HG03108 (cell line): ENCODE results near the gene AFF1.
A peak's percentile ranks its signal among the peaks of the same experiment; 100 is the strongest.
"Not testable (repeated sequence)": the region's sequence is repeated elsewhere in the genome, so short reads cannot be mapped to it uniquely, and the experiment has no call there.

Source experiments
- ATAC-seq: cut with Tn5 transposase; IDR thresholded peaks from one replicate; pipeline ENCODE4 v1.9.1; 2021; ENCODE audit warnings: moderate library complexity; ENCODE audit not compliant: unreplicated experiment

AFF1 gene

DNA sequence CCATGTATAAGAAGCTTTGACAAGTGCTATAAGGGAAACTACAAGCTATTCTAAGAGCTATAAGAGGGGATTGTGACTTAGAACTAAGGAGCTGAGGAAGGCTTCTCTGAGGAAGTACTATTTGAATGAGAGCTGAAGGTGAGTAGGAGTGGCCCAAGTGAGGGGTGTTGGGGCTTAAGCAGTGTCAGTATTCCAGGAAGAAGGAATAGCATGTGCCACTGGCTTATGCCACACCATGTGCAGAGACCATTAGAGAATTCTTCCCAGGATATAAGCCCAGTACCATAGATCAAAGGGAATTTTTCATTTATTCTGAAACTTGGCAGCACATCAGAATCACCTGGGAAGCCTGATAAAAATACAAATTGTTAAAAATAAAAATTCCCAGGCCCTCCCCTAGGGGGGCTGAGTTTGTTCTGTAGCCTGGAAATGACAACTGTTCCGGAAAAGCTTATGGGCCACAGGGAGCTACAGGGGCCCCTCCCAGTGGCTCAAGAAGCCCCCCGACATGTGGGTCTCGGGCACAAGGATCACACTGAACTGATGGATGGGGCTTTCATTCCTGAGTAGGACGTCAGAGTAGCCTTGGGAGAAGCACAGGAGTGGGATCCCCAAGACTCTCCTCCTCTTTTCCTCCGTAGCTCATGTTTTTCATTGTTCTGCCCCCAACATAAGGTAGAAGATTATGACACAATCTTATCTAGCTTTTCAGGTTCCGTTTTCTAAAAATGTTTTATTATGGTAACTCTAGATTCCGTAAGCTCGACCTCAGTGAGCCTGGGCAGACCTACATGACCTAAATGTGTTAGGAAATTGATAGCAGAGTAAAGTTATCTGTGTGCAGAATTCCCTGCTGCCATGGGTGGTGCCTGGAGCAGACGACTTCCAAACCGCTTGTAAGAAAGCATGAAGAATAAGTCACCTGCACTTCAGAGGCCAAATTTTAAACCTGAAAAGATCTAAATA lies 119.3 kb downstream of the AFF1 start:
- ATAC-seq: no peak

DNA sequence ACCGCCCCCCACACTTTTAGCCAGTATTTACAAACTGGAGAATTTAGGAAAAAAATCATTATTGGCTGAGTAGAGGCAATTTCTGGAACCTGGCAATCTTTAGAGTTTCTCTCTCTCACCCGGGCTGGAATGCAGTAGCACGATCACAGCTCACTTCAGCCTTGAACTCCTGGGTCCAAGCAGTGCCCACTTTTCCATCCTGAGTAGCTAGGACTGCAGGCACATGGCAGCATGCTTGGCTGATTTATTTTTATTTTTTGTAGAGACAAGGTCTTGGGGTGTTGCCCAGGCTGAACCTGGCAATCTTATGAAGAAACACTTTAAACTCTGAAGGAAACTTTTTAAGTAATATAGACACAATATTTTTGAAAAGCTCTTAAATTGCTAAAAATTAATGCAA lies 120.1 kb downstream of the AFF1 start:
- no peak for ATAC-seq

- no peak for ATAC-seq
Observed at GRCh38 chr4:87055311-87055710, 120.5 kb downstream of the AFF1 start.

DNA sequence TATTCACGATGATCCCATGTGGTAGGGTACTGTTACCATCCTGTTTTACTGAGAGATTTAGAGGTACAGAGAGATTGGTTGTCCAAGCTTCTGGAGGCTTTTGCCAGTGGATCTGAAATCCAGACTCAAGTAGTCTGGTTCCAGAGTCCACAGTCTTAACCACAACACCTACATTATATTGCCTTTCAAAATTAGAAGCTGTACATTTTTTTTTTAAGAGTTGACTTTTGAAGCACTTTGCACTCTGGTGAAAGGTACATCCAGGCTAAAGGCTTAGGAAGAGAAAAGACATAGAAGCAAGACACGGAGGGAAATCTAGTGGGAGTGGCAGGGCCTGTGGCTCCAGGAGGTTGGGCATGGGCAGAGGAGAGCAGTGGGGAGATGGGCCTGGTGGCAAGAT lies 122.1 kb downstream of the AFF1 start:
- ATAC-seq: no peak

DNA sequence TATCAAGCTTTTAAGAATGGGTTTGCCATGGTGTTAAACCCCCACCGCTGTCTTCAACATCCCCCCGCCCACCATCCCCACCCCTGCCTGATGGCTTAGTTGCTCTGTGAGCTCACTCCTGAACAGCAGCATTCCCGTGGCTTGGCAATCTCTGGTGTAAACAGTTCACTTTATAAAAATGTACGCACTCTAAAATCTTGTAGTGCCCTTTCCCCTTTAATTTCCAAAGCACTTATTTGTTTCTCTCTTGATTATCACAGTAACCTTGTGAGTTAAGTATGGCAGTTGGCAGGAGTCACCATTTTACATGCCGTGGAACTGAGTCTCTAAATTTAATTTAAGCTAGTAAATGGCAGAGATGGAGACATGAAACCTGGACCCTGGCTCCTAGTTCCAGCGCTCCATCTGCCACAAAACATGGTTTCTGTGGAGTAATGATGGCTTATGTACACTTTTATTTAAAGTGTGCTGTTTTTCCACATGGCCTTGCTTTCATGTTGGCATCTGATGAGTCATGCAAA lies 123.1 kb downstream of the AFF1 start:
- no peak for ATAC-seq

- ATAC-seq: no peak
Observed at GRCh38 chr4:87058356-87059073, 123.7 kb downstream of the AFF1 start.

GRCh38 chr4:87060957-87061356 lies 126.1 kb downstream of the AFF1 start:
- ATAC-seq: no peak

- ATAC-seq: no peak
Observed at GRCh38 chr4:87065021-87065420, 130.2 kb downstream of the AFF1 start.

GRCh38 chr4:87066403-87067123 lies 131.8 kb downstream of the AFF1 start:
- ATAC-seq: no peak

- no peak for ATAC-seq
Observed at GRCh38 chr4:87067124-87067885, 132.5 kb downstream of the AFF1 start.

DNA sequence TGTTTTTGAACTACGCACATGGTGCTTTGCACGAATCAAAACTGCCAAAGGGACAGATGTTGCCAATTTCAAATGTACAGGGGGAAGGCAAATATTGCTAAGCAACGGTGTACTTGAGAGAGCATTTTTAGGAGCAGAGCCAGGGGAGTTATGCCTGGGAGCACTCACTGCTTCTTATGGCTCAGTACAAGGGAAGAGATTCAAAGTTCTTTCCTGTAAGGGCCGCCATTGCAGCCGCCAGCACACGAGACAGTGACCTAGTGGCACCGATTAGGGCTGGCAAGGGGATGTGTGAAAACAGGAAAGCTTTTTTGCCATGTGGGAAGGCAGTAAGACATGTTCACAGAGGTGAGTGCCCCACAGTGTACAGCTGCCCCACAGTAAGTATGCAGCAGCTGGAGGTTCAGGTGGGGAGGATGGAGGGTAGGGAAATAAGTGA lies 133.8 kb downstream of the AFF1 start:
- no peak for ATAC-seq

GRCh38 chr4:87069037-87069742 lies 134.4 kb downstream of the AFF1 start:
- ATAC-seq: no peak

GRCh38 chr4:87071401-87071800 lies 136.6 kb downstream of the AFF1 start:
- no peak for ATAC-seq

- not testable (repeated sequence) for ATAC-seq
Observed at GRCh38 chr4:87072545-87072944, 137.7 kb downstream of the AFF1 start.

DNA sequence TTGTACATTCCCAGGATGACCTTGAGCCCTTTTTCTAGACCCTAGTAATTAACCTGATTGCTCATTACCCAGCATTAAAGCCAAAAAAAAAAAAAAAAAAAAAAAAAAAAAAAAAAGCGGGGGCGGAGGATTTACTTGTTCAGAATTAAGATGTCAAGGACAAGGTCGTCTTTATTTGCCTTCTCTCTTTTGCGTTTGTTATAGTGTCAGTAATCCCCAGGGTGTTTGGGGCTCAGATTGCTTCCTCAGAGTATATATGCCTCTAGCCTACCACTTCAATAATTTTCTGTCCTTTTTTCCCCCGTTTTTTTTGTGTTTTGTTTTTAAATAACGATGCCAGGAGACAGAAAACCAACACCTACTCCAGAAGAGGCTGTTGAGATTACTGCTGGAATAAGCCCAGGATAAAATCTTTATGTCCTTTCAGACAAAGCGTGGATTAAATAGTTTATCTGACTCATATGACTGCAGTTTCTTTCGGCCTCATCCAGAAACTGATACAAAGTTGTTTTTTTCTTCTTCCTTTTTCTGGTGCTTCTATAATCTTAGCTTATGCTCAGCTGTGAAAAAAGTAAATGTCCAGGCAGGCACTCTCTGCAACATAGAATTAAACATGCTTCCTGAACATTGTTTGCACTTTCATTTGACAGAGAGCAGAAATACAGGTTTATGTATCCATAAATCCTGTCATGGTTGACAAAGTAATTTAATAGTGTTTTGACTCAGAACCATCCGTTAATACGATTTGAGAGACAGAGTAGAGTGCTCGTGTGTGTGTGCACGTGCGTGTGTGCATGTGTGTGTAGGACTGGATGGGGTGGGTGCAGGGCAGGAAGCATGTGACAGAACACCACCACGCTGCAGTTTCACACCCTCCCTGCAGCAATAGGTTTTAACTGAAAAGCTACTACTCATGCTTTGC lies 138.6 kb downstream of the AFF1 start:
- ATAC-seq: peak; percentile 87

- ATAC-seq: no peak
Observed at GRCh38 chr4:87074121-87074488, 139.3 kb downstream of the AFF1 start.

DNA sequence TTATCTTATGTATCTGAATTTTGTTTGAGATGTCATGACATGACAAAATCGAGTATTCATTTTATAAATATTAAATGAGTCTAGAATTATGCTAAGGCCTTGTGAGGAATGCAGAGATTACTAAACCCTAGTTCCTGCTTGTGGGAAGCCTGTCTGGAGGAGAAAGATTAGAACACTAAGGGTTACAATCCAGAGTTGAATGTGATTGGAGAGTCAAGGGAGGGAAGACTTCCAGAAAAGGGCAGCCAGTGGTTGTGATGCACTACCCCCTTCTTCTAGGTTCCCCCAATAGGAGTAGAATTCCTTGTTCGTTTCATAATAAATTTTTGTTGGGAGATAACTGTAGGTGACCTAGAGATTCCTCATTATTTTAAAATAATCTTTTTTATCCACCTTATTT lies 141.1 kb downstream of the AFF1 start:
- no peak for ATAC-seq

DNA sequence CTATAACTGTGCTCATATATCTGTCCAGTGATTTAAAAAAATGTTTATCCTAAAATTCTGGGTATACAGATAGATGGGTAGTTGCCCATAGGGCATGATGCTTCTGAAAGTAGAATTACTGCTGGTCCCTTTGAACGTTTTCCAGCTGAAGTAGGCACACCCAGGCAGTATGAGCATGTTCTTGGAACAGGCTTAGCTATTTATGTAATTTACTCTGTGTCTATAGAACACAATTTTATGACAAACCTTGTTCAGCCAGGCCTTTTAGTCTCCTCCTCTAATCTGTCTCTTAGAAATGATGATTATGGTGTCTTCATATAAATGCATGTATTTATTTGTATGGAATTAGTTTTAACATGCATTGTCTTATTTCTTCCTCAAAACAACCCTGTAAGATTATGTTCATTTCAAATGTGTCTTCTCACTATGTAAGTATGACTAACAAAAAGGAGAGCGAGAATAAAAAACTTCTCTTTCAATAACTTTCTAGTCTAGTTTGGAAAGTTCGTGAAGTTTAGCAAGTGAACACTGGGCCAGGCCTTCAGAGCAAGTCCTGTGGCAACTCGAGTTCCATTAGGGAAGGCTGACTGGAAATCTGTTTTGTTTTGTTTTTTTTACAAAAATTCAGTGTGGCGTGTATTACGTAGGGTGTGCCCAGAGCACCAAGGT lies 142.0 kb downstream of the AFF1 start:
- no peak for ATAC-seq
